CD14-positive monocyte (primary cell): ENCODE measurements around the gene CD180. TPM values are rescaled to one million over a fixed set of nuclear protein-coding genes. Genes with fewer than 3 reads are reported as not detected.

Source experiments
- DNase-seq, 3 donors: peaks; one replicate each; pipeline ENCODE4 v3.0.0-alpha.2; 2011 to 2022
- H2AFZ ChIP-seq: 2 replicates; pipeline ENCODE4 v1.6.0; 2012; ENCODE audit warnings: mild to moderate bottlenecking, low read depth, low read length, inconsistent platforms; ENCODE audit not compliant: insufficient read depth, poor library complexity, severe bottlenecking
- H3K27ac ChIP-seq, 2 donors: 1 replicate in 1 of 2; 2 replicates in 1 of 2; pipeline ENCODE4 v1.5.1; 2012 to 2013; ENCODE audit warnings: low read length in 2 of 2, control low read depth in 1 of 2, inconsistent platforms in 1 of 2, low read depth in 1 of 2, mild to moderate bottlenecking in 1 of 2
- H3K27me3 ChIP-seq, 2 donors: one replicate each; pipeline versions ENCODE4 v1.6.0 to v1.6.1; 2011 to 2013; ENCODE audit warnings: low read length in 2 of 2; ENCODE audit not compliant: control insufficient read depth in 2 of 2, insufficient read depth in 2 of 2
- H3K36me3 ChIP-seq, 2 donors: replicated peaks in 1 of 2; 1 replicate in 1 of 2; 2 replicates in 1 of 2; pipeline versions ENCODE4 v1.5.1 to v1.6.1; 2012 to 2013; ENCODE audit warnings: low read length in 2 of 2, control low read depth in 1 of 2, inconsistent platforms in 1 of 2, mild to moderate bottlenecking in 1 of 2; ENCODE audit not compliant: insufficient read depth in 2 of 2, control insufficient read depth in 1 of 2
- H3K4me1 ChIP-seq, 2 donors: 1 replicate in 1 of 2; 2 replicates in 1 of 2; pipeline versions ENCODE4 v1.5.1 to v1.6.1; 2012 to 2013; ENCODE audit warnings: low read length in 2 of 2, control low read depth in 1 of 2, inconsistent platforms in 1 of 2, mild to moderate bottlenecking in 1 of 2, moderate library complexity in 1 of 2; ENCODE audit not compliant: insufficient read depth in 2 of 2, control insufficient read depth in 1 of 2
- H3K4me2 ChIP-seq: replicated peaks from 2 replicates; pipeline ENCODE3; 2012; ENCODE audit warnings: low read length, moderate library complexity, mild to moderate bottlenecking; ENCODE audit not compliant: poor library complexity, severe bottlenecking; ENCODE audit errors: extremely low read depth
- H3K4me3 ChIP-seq, 3 experiments: fragments of 200-600 bp in 1 of 3; sonication (generic) in 1 of 3; replicated peaks in 1 of 3; 1 replicate in 2 of 3; 2 replicates in 1 of 3; pipeline ENCODE4 v1.5.1; 2011 to 2013; ENCODE audit warnings: low read length in 3 of 3, mild to moderate bottlenecking in 3 of 3, control low read depth in 2 of 3, low read depth in 2 of 3, inconsistent platforms in 1 of 3, moderate library complexity in 1 of 3
- H3K79me2 ChIP-seq: 2 replicates; pipeline ENCODE4 v1.6.0; 2012; ENCODE audit warnings: mild to moderate bottlenecking, control low read depth, inconsistent platforms, low read length, moderate library complexity; ENCODE audit not compliant: insufficient read depth
- H3K9ac ChIP-seq: 2 replicates; pipeline ENCODE4 v1.6.0; 2017; ENCODE audit warnings: low read length, mild to moderate bottlenecking; ENCODE audit not compliant: insufficient read depth, poor library complexity, severe bottlenecking
- H3K9me3 ChIP-seq, 2 donors: replicated peaks in 1 of 2; 1 replicate in 1 of 2; 2 replicates in 1 of 2; pipeline versions ENCODE4 v1.5.1 to v1.6.1; 2012 to 2013; ENCODE audit warnings: low read length in 2 of 2, control low read depth in 1 of 2; ENCODE audit not compliant: control insufficient read depth in 1 of 2, insufficient read depth in 1 of 2
- H4K20me1 ChIP-seq: 2 replicates; pipeline ENCODE4 v1.6.0; 2012; ENCODE audit warnings: mild to moderate bottlenecking, low read length, control low read depth, moderate library complexity; ENCODE audit not compliant: insufficient read depth
- H3K27ac Mint-ChIP-seq, 7 donors: one replicate each; pipeline ENCODE4 v1.8.0; 2020; ENCODE audit warnings: mild to moderate bottlenecking in 7 of 7, mixed read lengths in 7 of 7, moderate library complexity in 6 of 7, inconsistent platforms in 2 of 7
- H3K27me3 Mint-ChIP-seq, 3 donors: one replicate each; pipeline ENCODE4 v1.8.0; 2021 to 2022; ENCODE audit warnings: low read depth in 3 of 3, mild to moderate bottlenecking in 3 of 3, mixed read lengths in 3 of 3, moderate library complexity in 3 of 3, inconsistent platforms in 1 of 3
- H3K36me3 Mint-ChIP-seq, 2 donors: one replicate each; pipeline ENCODE4 v1.8.0; 2020; ENCODE audit warnings: mixed read lengths in 2 of 2, inconsistent platforms in 1 of 2, mild to moderate bottlenecking in 1 of 2
- H3K4me1 Mint-ChIP-seq: one replicate; pipeline ENCODE4 v1.8.0; 2020; ENCODE audit warnings: mild to moderate bottlenecking, mixed read lengths
- H3K4me3 Mint-ChIP-seq, 2 donors: one replicate each; pipeline ENCODE4 v1.8.0; 2020; ENCODE audit warnings: mild to moderate bottlenecking in 2 of 2, mixed read lengths in 2 of 2, moderate library complexity in 1 of 2
- H3K9me3 Mint-ChIP-seq, 7 donors: one replicate each; pipeline ENCODE4 v1.8.0; 2020 to 2022; ENCODE audit warnings: mixed read lengths in 7 of 7, mild to moderate bottlenecking in 6 of 7, moderate library complexity in 6 of 7, inconsistent platforms in 2 of 7
- CTCF ChIP-seq: fragments of 200-600 bp; IDR thresholded peaks from one replicate; pipeline ENCODE4 v1.8.0; 2022; ENCODE audit warnings: antibody characterized with exemption, mild to moderate bottlenecking
- WGBS: methylation state at CpG from one replicate; pipeline ENCODE4 v1.1.5; 2013; ENCODE audit warnings: missing lambda C conversion rate; ENCODE audit not compliant: insufficient coverage; 5-methylcytosine and 5-hydroxymethylcytosine counted together
- intact Hi-C, 2 donors: fragments of 100-400 bp; cut with micrococcal nuclease; formaldehyde crosslinking; loops; one replicate each; pipeline versions ENCODE4 v1.15.0 to v1.15.1; 2023
- polyA plus RNA-seq, 3 donors: library from polyadenylated mRNA; depleted of rRNA in 1 of 3; unstranded in 2 of 3; stranded (reverse) in 1 of 3; fragments of 300-500 nt in 2 of 3; fragments of >200 nt in 1 of 3; fragmentation: Illumina TruSeq in 2 of 3; gene quantifications; 1 replicate in 2 of 3; 2 replicates in 1 of 3; pipeline ENCODE4 v1.2.3, GENCODE V29; 2012 to 2021

CD180 gene
- polyA plus RNA-seq, 3 donors, result 6.1 to 22.0 (median 11.7) TPM

DNA sequence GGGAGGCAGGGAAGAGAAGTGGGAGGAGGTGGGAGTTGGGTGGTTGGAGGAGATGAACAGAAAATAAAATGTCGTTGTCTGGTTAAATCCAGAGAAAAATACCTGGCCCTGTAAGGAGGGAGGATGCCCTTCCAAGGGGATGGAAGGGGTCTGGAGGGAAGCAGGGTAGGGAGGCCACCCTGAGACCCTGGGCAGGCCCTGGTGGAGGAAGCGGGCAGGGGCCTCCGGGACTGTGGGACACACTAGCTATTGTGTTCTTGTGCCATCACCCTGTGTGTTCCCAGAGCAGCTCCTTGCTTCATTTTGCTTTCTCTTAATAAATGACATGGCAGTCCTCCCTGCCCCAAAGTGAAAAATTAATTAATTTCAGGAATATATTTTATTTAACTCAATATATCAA, 11.8 kb upstream of the CD180 start:
- no peak overlapping the region for H3K4me2 ChIP-seq
- Mint-ChIP-seq H3K4me1 (peaks cover 52% of the 10 kb centered on the region), H3K4me3 (no peak overlapping the region), H3K9me3 (peaks cover 0 to 2% (median 0%) of the 10 kb centered on the region in 7 donors), H3K36me3 (no peaks in the 10 kb centered on the region), H3K27me3 (peaks cover 0 to 5% (median 4%) of the 10 kb centered on the region in 3 donors), H3K27ac (peak overlapping the region in 4 of 7 donors; percentile 7 to 73 (median 60))
- no peaks in the 10 kb centered on the region for H3K27me3 ChIP-seq
- no peaks in the 10 kb centered on the region for H3K79me2 ChIP-seq
- no peak for TF ChIP-seq CTCF
- H3K9me3 ChIP-seq, result no peaks in the 10 kb centered on the region
- no peak for DNase-seq
- peaks cover 50 to 52% of the 10 kb centered on the region in 2 donors for H3K4me1 ChIP-seq
- intact Hi-C loops, result loop anchor here in 1 of 2 donors (5.0 kb wide), 1 partner anchor 41 kb away; no protein-coding TSS in a partner anchor
- H4K20me1 ChIP-seq, result no peaks in the 10 kb centered on the region
- no peaks in the 10 kb centered on the region for H3K36me3 ChIP-seq
- H3K27ac ChIP-seq, result no peak overlapping the region
- H3K4me3 ChIP-seq, result no peak overlapping the region
- 84% methylated on average over 3 of the region's 3 CpGs for WGBS
- H3K9ac ChIP-seq, result no peak overlapping the region
- H2AFZ ChIP-seq, result no peak overlapping the region

- H3K9me3 ChIP-seq, result no peaks in the 10 kb centered on the region
- H3K4me3 Mint-ChIP-seq, result peak overlapping the region in 1 of 2 donors; percentile 53
- 0% methylated on average over 2 of the region's 4 CpGs for WGBS
- H3K4me2 ChIP-seq, result peak overlapping the region; percentile 57
- H3K27ac ChIP-seq, result peak overlapping the region; percentile 46 to 73
- H3K9me3 Mint-ChIP-seq, result peaks cover 0 to 2% (median 0%) of the 10 kb centered on the region in 7 donors
- no peaks in the 10 kb centered on the region for H3K79me2 ChIP-seq
- H2AFZ ChIP-seq, result no peak overlapping the region
- H3K27me3 ChIP-seq, result no peaks in the 10 kb centered on the region
- H3K4me1 Mint-ChIP-seq, result peaks cover 67% of the 10 kb centered on the region
- no peak for TF ChIP-seq CTCF
- peak overlapping the region in 1 of 3 experiments; percentile 52 for H3K4me3 ChIP-seq
- H3K36me3 ChIP-seq, result no peaks in the 10 kb centered on the region
- H3K36me3 Mint-ChIP-seq, result no peaks in the 10 kb centered on the region
- no peak overlapping the region for H3K9ac ChIP-seq
- H4K20me1 ChIP-seq, result no peaks in the 10 kb centered on the region
- H3K4me1 ChIP-seq, result peaks cover 65 to 67% of the 10 kb centered on the region in 2 donors
- intact Hi-C loops, result loop anchor here in 1 of 2 donors (5.0 kb wide), 1 partner anchor 40 kb away; no protein-coding TSS in a partner anchor
- peak overlapping the region; percentile 85 to 92 (median 89) for H3K27ac Mint-ChIP-seq
- DNase-seq, result peak; percentile 64 to 74 (median 68)
- peaks cover 0 to 6% (median 4%) of the 10 kb centered on the region in 3 donors for H3K27me3 Mint-ChIP-seq
These were observed 10.3 kb upstream of the CD180 start for GRCh38 chr5:67206929-67207328.
